Posterior cingulate gyrus (tissue), 11 donors: ENCODE data around the gene MIPOL1.

Source experiments
- DNase-seq, 10 donors: peaks; one replicate each; pipeline versions ENCODE4 v3.0.0 to v3.0.0-alpha.2; 2020 to 2021; ENCODE audit warnings: mixed read lengths in 3 of 10
- intact Hi-C: fragments of 100-400 bp; cut with DNase I; formaldehyde crosslinking; loops from one replicate; pipeline ENCODE4 v1.15.1; 2023

MIPOL1 gene

GRCh38 chr14:37591941-37592481 lies 394.3 kb downstream of the MIPOL1 start:
- intact Hi-C loops, result loop anchor here (10.0 kb wide), 1 partner anchor 347 kb away; no protein-coding TSS in a partner anchor
- peak in 2 of 10 donors; percentile 48 to 74 for DNase-seq

GRCh38 chr14:37592482-37593408 lies 395.0 kb downstream of the MIPOL1 start:
- intact Hi-C loops, result loop anchor here (10.0 kb wide), 1 partner anchor 348 kb away; no protein-coding TSS in a partner anchor
- peak in 1 of 10 donors; percentile 73 for DNase-seq

- intact Hi-C loops, result loop anchor here (10.0 kb wide), 1 partner anchor 349 kb away; no protein-coding TSS in a partner anchor
- no peak for DNase-seq
Measured at GRCh38 chr14:37593511-37594237, 395.9 kb downstream of the MIPOL1 start.

GRCh38 chr14:37594238-37594970 lies 396.7 kb downstream of the MIPOL1 start:
- DNase-seq, result peak in 1 of 10 donors; percentile 23
- intact Hi-C loops, result loop anchor here (10.0 kb wide), 1 partner anchor 350 kb away; no protein-coding TSS in a partner anchor

GRCh38 chr14:37594971-37595808 lies 397.5 kb downstream of the MIPOL1 start, which contains the start of the genes FOXA1 and TTC6:
Gene FOXA1, minus strand, starts transcription at chr14:37595249. Its CDS starts 277 bp downstream, at chr14:37594972.
Gene TTC6, plus strand, starts transcription at chr14:37595629. Its CDS starts 26,436 bp downstream, at chr14:37622065.
- intact Hi-C loops, result loop anchor here (5.0 to 10.0 kb wide), 2 partner anchors 350 to 1083 kb away; no protein-coding TSS in a partner anchor
- no peak for DNase-seq

GRCh38 chr14:37595809-37596621 lies 398.3 kb downstream of the MIPOL1 start:
- DNase-seq, result peak in 2 of 10 donors; percentile 64 to 78
- intact Hi-C loops, result loop anchor here (5.0 to 10.0 kb wide), 2 partner anchors 351 to 1084 kb away; no protein-coding TSS in a partner anchor

- no peak for DNase-seq
- intact Hi-C loops, result loop anchor here (5.0 to 10.0 kb wide), 2 partner anchors 352 to 1085 kb away; no protein-coding TSS in a partner anchor
Measured at GRCh38 chr14:37596790-37597472, 399.2 kb downstream of the MIPOL1 start.

GRCh38 chr14:37597538-37597913 lies 399.8 kb downstream of the MIPOL1 start:
- intact Hi-C loops, result loop anchor here (5.0 to 10.0 kb wide), 2 partner anchors 353 to 1085 kb away; no protein-coding TSS in a partner anchor
- DNase-seq, result peak in 1 of 10 donors; percentile 67

- DNase-seq, result peak in 1 of 10 donors; percentile 56
- intact Hi-C loops, result loop anchor here (5.0 to 10.0 kb wide), 2 partner anchors 353 to 1086 kb away; no protein-coding TSS in a partner anchor
Measured at GRCh38 chr14:37597914-37598746, 400.4 kb downstream of the MIPOL1 start.

GRCh38 chr14:37598747-37599506 lies 401.2 kb downstream of the MIPOL1 start:
- peak in 1 of 10 donors; percentile 50 for DNase-seq
- intact Hi-C loops, result loop anchor here (5.0 to 10.0 kb wide), 2 partner anchors 354 to 1087 kb away; no protein-coding TSS in a partner anchor

- intact Hi-C loops, result loop anchor here (5.0 to 10.0 kb wide), 2 partner anchors 355 to 1087 kb away; no protein-coding TSS in a partner anchor
- peak in 2 of 10 donors; percentile 60 to 81 for DNase-seq
Measured at GRCh38 chr14:37599507-37600368, 402.0 kb downstream of the MIPOL1 start.

- intact Hi-C loops, result no loop called here
- DNase-seq, result no peak
Measured at GRCh38 chr14:37600880-37601741, 403.4 kb downstream of the MIPOL1 start.

- intact Hi-C loops, result no loop called here
- DNase-seq, result no peak
Measured at GRCh38 chr14:37601865-37602264, 404.1 kb downstream of the MIPOL1 start.
